Measurements from ENCODE around the gene SPRY4.
A peak's percentile ranks its signal among the peaks of the same experiment; 100 is the strongest.

Gene SPRY4

DNA sequence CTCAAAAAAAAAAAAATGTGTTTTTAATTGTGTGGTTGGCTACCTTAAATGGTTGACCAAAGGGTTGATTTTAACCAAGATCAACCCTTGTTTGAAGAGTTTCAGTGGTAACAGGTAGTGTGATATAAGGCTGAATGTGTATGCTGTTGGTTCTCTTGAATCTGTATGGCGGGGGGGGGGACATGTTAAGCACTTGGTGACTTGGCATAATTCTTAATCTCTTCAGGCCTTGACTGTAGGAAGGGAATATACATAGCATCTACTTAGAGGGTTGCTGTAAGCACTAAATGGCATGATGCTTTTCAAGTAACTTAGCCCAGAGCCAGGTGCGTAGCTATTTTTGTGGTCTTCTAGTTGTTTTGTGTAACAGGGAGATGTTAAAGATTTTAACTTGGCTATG is 5.6 kb upstream of the SPRY4 start:
- no peak for DNase-seq

DNA sequence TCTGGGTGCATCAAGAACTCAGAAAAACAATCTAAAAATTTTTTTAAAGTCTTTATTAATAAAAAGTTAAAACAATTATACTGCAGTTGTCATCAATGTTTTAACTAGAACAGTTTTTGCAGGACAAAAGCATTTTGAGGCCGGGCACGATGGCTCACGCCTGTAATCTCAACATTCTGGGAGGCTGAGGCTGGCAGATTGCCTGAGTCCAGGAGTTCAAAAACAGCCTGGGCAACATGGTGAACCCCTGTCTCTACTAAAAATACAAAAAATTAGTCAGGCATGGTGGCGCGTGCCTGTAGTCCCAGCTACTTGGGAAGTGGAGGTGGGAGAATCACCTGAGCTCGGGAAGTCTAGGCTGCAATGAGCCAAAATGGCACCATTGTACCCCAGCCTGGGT is 5.2 kb upstream of the SPRY4 start:
- no peak for DNase-seq

DNA sequence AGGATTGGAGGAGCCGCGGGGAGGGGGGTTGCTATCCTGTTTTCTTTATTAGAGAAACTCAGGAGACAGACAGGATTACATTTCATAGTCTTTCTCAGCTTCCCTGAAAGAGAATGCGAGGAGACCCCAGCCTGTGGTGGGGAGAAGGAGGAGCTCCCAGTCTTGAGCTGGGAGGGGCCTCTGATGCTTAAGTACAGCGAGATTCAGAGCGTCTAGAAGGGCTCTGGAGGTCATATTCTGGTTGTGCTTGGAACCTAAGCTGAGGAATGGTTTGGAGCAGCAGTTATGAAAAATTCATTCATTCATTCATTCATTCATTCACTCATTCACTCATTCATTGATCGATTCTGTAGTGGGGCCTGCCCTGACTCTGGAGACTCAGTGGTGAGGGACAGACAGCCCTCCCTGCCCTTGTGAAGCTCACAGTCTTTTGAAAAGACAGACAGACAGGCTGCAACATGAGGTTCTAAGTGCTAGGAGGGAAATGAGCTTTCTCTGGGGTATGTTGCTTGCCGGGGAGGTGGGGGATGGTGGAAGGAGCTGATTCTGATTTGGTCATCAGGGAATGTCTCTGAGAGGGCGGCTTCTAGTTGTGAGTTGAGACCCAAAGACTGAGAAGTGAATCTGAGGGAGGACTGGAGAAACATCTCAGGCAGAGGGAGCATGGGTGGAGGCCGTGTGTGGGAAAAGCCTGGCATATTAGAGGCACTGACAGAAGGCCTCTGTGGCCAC is 2.5 kb upstream of the SPRY4 start:
- no peak for DNase-seq

GRCh38 chr5:142326480-142326938 is 1.7 kb upstream of the SPRY4 start:
- no peak for DNase-seq

DNA sequence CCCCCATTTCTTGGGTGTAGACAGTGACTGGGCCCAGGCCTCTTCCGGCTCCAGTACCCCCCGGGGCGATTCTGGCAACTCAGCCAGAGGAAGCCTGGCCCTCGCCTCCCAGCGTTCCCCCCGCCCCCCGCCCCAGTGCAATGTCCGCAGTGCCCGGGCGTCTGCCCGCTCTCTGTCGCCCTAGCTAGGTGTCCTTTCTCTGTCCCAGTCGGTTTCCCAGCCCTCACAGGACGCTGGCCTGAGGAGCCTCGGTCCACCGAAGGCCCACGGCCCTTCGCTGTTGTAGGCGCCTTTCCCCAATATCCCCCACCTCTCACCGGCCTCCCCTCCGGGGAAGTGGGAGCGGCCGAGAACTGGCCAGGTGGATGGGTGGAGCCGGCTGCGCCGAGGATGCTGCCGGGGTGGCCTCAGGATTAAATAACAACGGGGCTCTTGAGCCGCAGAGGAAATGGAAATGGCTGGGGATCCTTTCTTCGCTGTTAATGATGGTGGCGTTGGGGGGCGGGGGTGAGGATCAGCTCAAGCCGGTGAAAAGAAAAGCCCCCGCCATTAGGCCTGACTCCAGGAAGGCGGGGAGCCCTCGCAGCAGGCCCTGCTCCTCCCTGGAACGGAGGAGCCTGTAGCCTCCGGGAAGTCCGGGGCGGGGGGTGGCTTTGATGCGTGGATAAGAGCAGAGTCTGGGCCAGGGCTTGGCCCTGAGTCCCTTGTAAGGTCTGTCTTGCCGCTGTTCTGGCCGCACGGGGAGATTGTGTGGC is 1.1 kb upstream of the SPRY4 start:
- DNase-seq, result no peak

- no peak for DNase-seq
Measured at GRCh38 chr5:142324136-142324870, 518 bp downstream of the SPRY4 start.

GRCh38 chr5:142323480-142324135 is 1.2 kb downstream of the SPRY4 start:
- DNase-seq, result no peak

GRCh38 chr5:142322747-142323479 is 1.9 kb downstream of the SPRY4 start:
- DNase-seq, result no peak

DNA sequence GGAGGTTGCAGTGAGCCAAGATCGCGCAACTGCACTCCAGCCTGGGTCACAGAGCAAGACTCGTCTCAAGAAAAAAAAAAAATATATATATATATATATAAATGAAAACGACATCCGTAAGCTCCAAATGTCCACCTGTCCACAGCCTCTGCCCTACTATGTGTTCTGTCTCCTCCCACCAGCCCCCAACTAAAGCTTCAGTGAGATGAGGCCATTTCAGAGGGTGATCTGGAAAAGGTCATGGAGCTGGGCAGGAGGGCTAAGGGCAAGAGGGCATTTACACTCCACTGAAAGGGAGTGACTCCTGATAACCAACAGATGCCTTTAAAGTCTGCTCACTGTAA is 2.4 kb downstream of the SPRY4 start:
- no peak for DNase-seq

DNA sequence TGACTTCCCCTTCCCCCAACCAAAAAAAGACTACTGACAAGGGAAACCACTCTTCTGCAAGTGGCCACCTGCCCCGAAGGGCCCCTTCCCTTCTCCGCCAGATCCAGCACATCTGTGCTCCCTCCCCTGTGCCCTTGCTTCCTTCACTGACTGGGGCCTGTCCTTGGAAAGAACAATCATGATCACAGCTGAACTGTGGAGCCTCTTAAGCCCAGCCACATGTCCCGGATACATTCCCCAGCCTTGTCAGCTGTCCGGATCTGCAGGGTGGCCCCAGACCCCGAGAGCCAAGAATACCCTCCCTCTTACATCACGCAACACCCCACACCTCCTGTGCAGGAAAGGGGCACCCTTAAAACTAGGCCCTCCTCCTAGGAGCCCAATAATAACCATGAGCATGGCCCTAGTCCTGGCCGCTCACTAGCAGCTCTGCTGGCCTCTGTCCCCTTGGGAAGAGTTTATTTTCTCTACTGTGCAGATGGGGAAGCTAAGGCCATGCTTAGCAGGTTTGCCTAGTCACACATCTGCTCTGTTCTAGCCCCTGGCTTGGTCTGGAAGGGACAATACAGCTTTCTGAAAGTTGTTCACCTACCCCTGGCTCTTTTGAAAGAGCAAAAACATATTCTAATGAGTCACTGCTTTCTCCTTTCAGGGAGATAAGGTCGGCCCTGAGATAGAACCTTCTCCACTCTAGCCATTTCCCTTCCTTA is 3.8 kb downstream of the SPRY4 start:
- peak; percentile 68 for DNase-seq

- DNase-seq, result no peak
Measured at GRCh38 chr5:142320430-142320738, 4.4 kb downstream of the SPRY4 start.

DNA sequence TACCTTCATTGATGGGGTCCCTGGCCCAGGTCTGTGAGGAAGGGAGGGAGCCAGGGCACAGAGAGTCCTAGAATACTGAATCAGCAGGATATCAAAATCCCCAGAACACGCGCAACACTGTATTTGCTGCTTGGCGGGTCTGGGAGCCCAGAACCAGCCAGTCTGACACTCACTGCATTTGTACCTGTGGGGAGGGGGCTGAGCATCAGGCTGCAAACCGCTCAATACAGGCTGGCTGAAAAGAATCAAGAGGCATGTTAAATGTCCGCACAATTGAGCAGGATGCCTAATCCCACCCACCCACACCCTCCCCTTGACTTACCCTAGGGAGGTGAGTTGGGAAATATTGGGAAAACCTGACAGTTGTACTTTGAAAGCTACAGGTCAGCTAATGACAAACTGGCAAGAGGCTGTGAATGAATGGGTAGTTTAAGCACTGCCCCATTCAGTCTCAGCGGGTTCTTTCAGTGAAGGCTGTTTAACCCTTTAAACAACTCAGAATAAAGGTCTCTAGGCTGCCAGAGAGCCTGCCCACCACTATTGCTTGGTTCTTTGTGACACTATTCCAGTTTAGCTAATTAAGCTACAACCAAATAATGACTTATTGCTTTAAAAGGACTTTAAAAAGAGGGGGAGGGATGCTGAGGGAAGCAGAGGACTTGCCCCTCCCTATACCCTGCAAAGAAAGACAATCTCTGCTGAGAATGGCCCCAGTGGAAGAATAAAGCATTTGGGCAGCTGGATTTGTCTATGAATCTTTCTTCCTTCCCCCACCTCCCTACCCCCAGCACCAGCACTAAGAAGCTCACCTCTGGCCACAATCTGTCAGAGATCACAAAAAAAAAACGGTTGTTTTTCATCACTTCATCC is 5.0 kb downstream of the SPRY4 start:
- DNase-seq, result no peak

DNA sequence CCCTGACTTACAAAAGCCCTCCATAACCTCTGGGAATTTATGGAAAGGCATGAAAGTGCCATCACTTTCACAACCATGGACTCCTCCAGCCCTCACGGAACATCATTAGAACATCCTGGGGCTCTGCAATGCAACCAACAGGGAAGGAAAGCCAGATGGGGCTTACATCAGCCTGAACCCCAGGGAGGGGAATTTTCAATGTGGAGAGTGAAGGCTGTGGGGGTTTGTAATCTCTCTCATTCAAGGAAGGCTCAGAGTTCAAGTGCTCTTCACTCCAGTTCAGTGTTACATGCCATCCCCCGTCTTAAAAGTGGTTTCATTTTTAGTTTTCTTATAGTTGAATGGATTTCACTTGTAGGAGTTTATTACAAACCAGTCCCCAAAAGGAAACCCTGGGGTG is 5.7 kb downstream of the SPRY4 start:
- peak; percentile 9 for DNase-seq

DNA sequence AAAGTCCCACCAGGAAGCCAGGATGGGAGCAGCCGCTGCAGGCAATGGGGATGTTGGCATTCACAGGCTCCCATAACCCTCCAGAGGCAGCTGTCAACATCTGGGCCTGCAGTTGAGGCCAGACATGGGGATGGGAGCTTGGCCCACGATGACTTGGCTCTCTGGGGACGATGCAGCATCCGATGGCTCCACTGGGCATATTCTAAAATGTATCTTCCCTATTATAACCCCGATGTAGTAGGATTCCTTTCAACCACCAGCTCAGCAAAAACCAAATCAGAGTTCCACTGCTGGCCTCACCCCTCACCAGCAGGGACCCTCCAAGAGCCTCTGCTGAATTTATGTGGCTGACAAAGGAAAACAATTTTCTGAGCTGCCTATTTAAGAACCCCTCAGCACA is 7.1 kb downstream of the SPRY4 start:
- no peak for DNase-seq

- no peak for DNase-seq
Measured at GRCh38 chr5:142317173-142317572, 7.6 kb downstream of the SPRY4 start.

DNA sequence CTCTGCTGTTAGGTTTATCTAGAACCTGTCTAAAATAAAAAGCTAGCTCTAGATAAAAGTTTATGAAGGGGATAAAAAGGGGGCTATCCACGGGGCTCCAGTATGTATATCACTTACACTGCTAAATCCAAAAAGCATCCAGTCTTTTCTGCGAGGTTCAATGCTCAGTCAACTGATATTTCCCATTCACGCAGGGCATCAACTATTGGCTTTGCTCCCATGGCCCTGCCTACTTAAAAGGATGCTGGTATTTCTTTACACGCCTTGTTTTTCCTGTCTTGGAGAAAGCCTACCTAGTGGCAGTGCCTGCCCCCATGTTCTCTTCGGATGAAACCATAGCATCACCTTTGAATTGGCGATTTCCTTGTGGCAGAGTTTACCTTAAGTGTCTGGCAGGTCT is 8.1 kb downstream of the SPRY4 start:
- DNase-seq, result no peak

DNA sequence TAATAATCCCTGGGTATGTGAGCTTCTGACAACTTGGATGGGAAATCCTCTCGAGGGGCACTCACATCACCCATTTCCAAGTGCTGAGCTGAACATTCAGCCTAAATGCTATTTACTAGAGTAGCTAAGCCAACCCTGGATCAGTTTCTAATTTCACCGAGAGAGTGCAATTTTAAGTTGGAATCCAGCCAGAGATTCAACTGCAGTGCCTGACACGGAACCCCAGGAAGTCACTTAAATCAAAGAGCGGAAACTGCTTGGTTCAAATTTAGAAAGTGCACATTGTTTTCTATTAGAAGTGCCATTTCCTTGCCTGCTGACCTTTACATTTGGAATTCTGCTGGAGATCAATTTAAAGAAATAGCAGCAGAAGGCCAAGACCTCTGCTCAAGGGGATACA is 8.8 kb downstream of the SPRY4 start:
- DNase-seq, result peak; percentile 83

- no peak for DNase-seq
Measured at GRCh38 chr5:142315096-142315900, 9.5 kb downstream of the SPRY4 start.

GRCh38 chr5:142314606-142315005 is 10.2 kb downstream of the SPRY4 start:
- DNase-seq, result no peak

- DNase-seq, result no peak
Measured at GRCh38 chr5:142314109-142314508, 10.7 kb downstream of the SPRY4 start.

All from NCI-H524 treated with DMSO at 0.1 percent for 48 hours (cell line).